Nephron (organoid): Measurements from ENCODE around the gene ADAMTS2.

Experiments
- H3K27ac Mint-ChIP-seq, 3 experiments: 2 replicates each; pipeline ENCODE4 v1.8.0; 2020; ENCODE audit warnings: mixed read lengths in 3 of 3, mild to moderate bottlenecking in 2 of 3, moderate library complexity in 1 of 3
- H3K27me3 Mint-ChIP-seq: 2 replicates; pipeline ENCODE4 v1.8.0; 2021; ENCODE audit warnings: low read depth, mild to moderate bottlenecking, moderate library complexity, mixed read lengths
- H3K36me3 Mint-ChIP-seq: 2 replicates; pipeline ENCODE4 v1.8.0; 2020; ENCODE audit warnings: low read depth, mixed read lengths
- H3K4me1 Mint-ChIP-seq: 2 replicates; pipeline ENCODE4 v1.8.0; 2020; ENCODE audit warnings: mixed read lengths
- H3K4me3 Mint-ChIP-seq, 3 experiments: 2 replicates each; pipeline ENCODE4 v1.8.0; 2020; ENCODE audit warnings: mild to moderate bottlenecking in 3 of 3, mixed read lengths in 3 of 3, moderate library complexity in 2 of 3
- H3K9me3 Mint-ChIP-seq: 2 replicates; pipeline ENCODE4 v1.8.0; 2020; ENCODE audit warnings: mixed read lengths
- CTCF ChIP-seq, 3 experiments: fragments of 200-600 bp; sonication (generic); IDR thresholded peaks; one replicate each; pipeline ENCODE4 v1.5.0; 2021; ENCODE audit warnings: antibody characterized with exemption in 3 of 3; ENCODE audit not compliant: unreplicated experiment in 3 of 3

ADAMTS2 gene

GRCh38 chr5:179294131-179294780, 51.0 kb downstream of the ADAMTS2 start:
- no peak for TF ChIP-seq CTCF (IDR thresholded peaks at IDR 0.05; ENCODE audit: unreplicated experiment in 3 of 3)
- H3K27ac Mint-ChIP-seq, result peak overlapping the region in 2 of 3 experiments; percentile 43 to 65
- peaks cover 52% of the 10 kb centered on the region for H3K4me1 Mint-ChIP-seq
- peaks cover 15% of the 10 kb centered on the region for H3K27me3 Mint-ChIP-seq
- H3K4me3 Mint-ChIP-seq, result no peak overlapping the region
- no peaks in the 10 kb centered on the region for H3K36me3 Mint-ChIP-seq
- peaks cover 10% of the 10 kb centered on the region for H3K9me3 Mint-ChIP-seq

- TF ChIP-seq CTCF (IDR thresholded peaks at IDR 0.05; ENCODE audit: unreplicated experiment in 3 of 3), result no peak
These were observed 52.3 kb downstream of the ADAMTS2 start for GRCh38 chr5:179292681-179293635.

GRCh38 chr5:179292202-179292601, 53.1 kb downstream of the ADAMTS2 start:
- no peak overlapping the region for H3K4me3 Mint-ChIP-seq
- peaks cover 40% of the 10 kb centered on the region for H3K4me1 Mint-ChIP-seq
- no peak overlapping the region for H3K27ac Mint-ChIP-seq
- TF ChIP-seq CTCF (IDR thresholded peaks at IDR 0.05; ENCODE audit: unreplicated experiment in 3 of 3), result no peak
- no peaks in the 10 kb centered on the region for H3K36me3 Mint-ChIP-seq
- peaks cover 8% of the 10 kb centered on the region for H3K27me3 Mint-ChIP-seq
- H3K9me3 Mint-ChIP-seq, result peaks cover 2% of the 10 kb centered on the region

More at GRCh38 chr5:179292681-179293635, 52.3 kb downstream of the ADAMTS2 start:
- H3K9me3 Mint-ChIP-seq, result peaks cover 2% of the 10 kb centered on the region
- peak overlapping the region in 1 of 3 experiments; percentile 24 for H3K4me3 Mint-ChIP-seq
- peak overlapping the region in 2 of 3 experiments; percentile 59 to 74 for H3K27ac Mint-ChIP-seq
- peaks cover 48% of the 10 kb centered on the region for H3K4me1 Mint-ChIP-seq
- H3K27me3 Mint-ChIP-seq, result peaks cover 14% of the 10 kb centered on the region
- H3K36me3 Mint-ChIP-seq, result no peaks in the 10 kb centered on the region

- no peak overlapping the region for H3K27ac Mint-ChIP-seq
- H3K4me3 Mint-ChIP-seq, result no peak overlapping the region
- TF ChIP-seq CTCF (IDR thresholded peaks at IDR 0.05; ENCODE audit: unreplicated experiment in 3 of 3), result no peak
These were observed 54.4 kb downstream of the ADAMTS2 start for GRCh38 chr5:179290681-179291540.

GRCh38 chr5:179289756-179290385, 55.4 kb downstream of the ADAMTS2 start:
- Mint-ChIP-seq H3K4me1 (peaks cover 39% of the 10 kb centered on the region), H3K27me3 (peaks cover 15% of the 10 kb centered on the region), H3K27ac (peak overlapping the region in 2 of 3 experiments; percentile 41 to 53), H3K36me3 (no peaks in the 10 kb centered on the region), H3K9me3 (peaks cover 2% of the 10 kb centered on the region), H3K4me3 (no peak overlapping the region)
- TF ChIP-seq CTCF (IDR thresholded peaks at IDR 0.05; ENCODE audit: unreplicated experiment in 3 of 3), result no peak

More at GRCh38 chr5:179290681-179291540, 54.4 kb downstream of the ADAMTS2 start:
- Mint-ChIP-seq H3K9me3 (peaks cover 2% of the 10 kb centered on the region), H3K27me3 (peaks cover 12% of the 10 kb centered on the region), H3K4me1 (peaks cover 35% of the 10 kb centered on the region), H3K36me3 (no peaks in the 10 kb centered on the region)
